HL-60 (cell line): ENCODE measurements around the gene RPRD1B.

Experiments
- DNase-seq, 2 experiments: peaks; one replicate each; pipeline ENCODE4 v3.0.0-alpha.2; 2010 to 2020; ENCODE audit warnings: low read depth in 1 of 2, low spot score in 1 of 2
- H3K27ac ChIP-seq: fragments of 250-450 bp; sonication (Bioruptor Pico); replicated peaks from 2 replicates; pipeline ENCODE4 v1.5.1; 2020; ENCODE audit warnings: mild to moderate bottlenecking, moderate library complexity
- H3K27me3 ChIP-seq: fragments of 250-450 bp; sonication (Bioruptor Pico); 2 replicates; pipeline ENCODE4 v1.5.1; 2021; ENCODE audit warnings: mild to moderate bottlenecking, moderate library complexity; ENCODE audit not compliant: insufficient read depth, poor library complexity, severe bottlenecking
- H3K4me3 ChIP-seq: replicated peaks from 2 replicates; pipeline ENCODE4 v1.5.1; 2011; ENCODE audit warnings: mild to moderate bottlenecking, control low read depth, low read length; ENCODE audit not compliant: insufficient read depth
- CTCF ChIP-seq: IDR thresholded peaks from one replicate; pipeline ENCODE4 v1.5.1; 2011; ENCODE audit warnings: low read length, control low read depth, inconsistent platforms; ENCODE audit not compliant: insufficient read depth
- GABPA ChIP-seq: IDR thresholded peaks from 2 replicates; pipeline ENCODE4 v1.6.1; 2012; ENCODE audit warnings: low read depth
- POLR2AphosphoS5 ChIP-seq: IDR thresholded peaks from 2 replicates; pipeline ENCODE4 v1.6.1; 2012; ENCODE audit warnings: low read depth
- REST ChIP-seq: IDR thresholded peaks from 2 replicates; pipeline ENCODE4 v1.6.1; 2012; ENCODE audit warnings: low read depth; ENCODE audit not compliant: insufficient replicate concordance
- SPI1 ChIP-seq: IDR thresholded peaks from 2 replicates; pipeline ENCODE4 v1.6.1; 2012; ENCODE audit warnings: low read depth, mild to moderate bottlenecking, borderline replicate concordance

RPRD1B gene

GRCh38 chr20:37997516-37997915 is 36.0 kb upstream of the RPRD1B start:
- H3K27me3 ChIP-seq, result no peaks in the 10 kb centered on the region
- TF ChIP-seq GABPA (no peak), REST (no peak)
- H3K4me3 ChIP-seq, result no peak overlapping the region
- H3K27ac ChIP-seq, result no peak overlapping the region
- no peak for DNase-seq

GRCh38 chr20:37999526-38000263 is 33.9 kb upstream of the RPRD1B start:
- DNase-seq, result no peak
- Histone ChIP-seq H3K27ac (no peak overlapping the region), H3K27me3 (no peaks in the 10 kb centered on the region), H3K4me3 (no peak overlapping the region)
- TF ChIP-seq GABPA, result no peak
- TF ChIP-seq REST, result no peak
- no peak for TF ChIP-seq CTCF
- TF ChIP-seq SPI1, result no peak
- TF ChIP-seq POLR2AphosphoS5, result no peak

DNA sequence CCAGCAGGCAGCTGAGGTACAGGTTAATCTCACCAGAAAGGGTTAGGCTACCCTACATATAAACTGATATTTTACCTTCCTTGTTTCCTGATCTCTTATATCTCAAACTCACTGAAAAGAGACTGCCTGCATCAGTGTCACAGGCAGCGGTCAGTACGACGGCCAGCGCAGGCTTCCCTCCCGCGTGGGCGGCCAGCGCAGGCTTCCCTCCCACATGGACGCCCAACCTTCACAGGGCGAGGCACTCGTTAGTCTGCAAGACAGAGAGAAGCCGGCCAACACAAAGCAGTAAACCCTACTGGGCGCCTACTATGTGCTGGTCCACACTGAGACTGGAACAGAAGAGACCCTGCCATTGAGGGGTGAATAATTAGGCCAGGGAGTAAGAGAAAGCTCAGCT is 33.3 kb upstream of the RPRD1B start:
- Histone ChIP-seq H3K27me3 (no peaks in the 10 kb centered on the region), H3K4me3 (no peak overlapping the region), H3K27ac (no peak overlapping the region)
- DNase-seq, result no peak
- TF ChIP-seq GABPA (no peak), POLR2AphosphoS5 (no peak), CTCF (no peak)

DNA sequence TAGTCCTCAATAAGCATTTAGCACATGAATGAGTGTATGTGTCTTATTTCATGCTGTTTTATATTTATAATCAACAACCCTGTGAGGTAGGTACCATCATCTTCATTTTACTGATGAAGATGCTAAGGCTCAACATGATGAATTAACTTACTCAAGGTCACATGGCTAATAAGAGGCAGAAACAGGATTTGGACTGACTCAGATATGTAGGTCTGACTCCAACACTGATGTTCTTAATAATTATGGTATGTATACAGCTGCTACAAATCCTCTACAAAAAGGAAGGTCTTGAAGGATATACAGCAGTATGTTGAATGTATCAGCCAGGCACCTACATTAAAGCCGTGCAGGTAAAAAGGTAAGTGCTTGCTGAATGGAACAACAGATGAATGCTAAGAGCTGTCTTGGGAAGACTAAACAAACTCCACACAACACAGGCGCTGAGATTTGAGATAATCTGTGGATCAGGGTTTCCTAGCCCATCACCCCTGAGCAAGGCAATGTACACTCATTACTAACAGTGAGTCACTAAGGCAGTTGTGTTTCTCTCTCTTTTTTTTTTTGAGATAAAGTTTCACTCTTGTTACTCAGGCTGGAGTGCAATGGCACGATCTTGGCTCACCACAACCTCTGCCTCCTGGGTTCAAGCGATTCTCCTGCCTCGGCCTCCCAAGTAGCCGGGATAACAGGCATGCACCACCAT is 32.2 kb upstream of the RPRD1B start:
- H3K4me3 ChIP-seq, result no peak overlapping the region
- DNase-seq, result no peak
- no peaks in the 10 kb centered on the region for H3K27me3 ChIP-seq
- H3K27ac ChIP-seq, result no peak overlapping the region
- TF ChIP-seq GABPA (no peak), POLR2AphosphoS5 (no peak), SPI1 (no peak), REST (no peak), CTCF (no peak)
